HEK293 (cell line): ENCODE data around the gene SRBD1.

Experiments used
- GLI4 ChIP-seq: fragments of 450-650 bp; formaldehyde crosslinking; IDR thresholded peaks from 2 replicates; pipeline ENCODE4 v1.5.1; 2016; ENCODE audit warnings: missing biosample characterization, missing genetic modification characterization
- KLF10 ChIP-seq: fragments of 450-650 bp; IDR thresholded peaks from 2 replicates; pipeline ENCODE4 v1.5.1; 2018; ENCODE audit warnings: missing biosample characterization, mild to moderate bottlenecking, missing genetic modification characterization
- MZF1 ChIP-seq: fragments of 450-650 bp; formaldehyde crosslinking; IDR thresholded peaks from 2 replicates; pipeline ENCODE4 v1.5.1; 2017; ENCODE audit warnings: missing biosample characterization, missing genetic modification characterization, borderline replicate concordance
- PRDM1 ChIP-seq: fragments of 450-650 bp; formaldehyde crosslinking; IDR thresholded peaks from 2 replicates; pipeline ENCODE4; 2016; ENCODE audit warnings: missing biosample characterization, missing genetic modification characterization
- ZBTB17 ChIP-seq: fragments of 450-650 bp; formaldehyde crosslinking; IDR thresholded peaks from 2 replicates; pipeline ENCODE4 v1.5.1; 2016; ENCODE audit warnings: missing biosample characterization, missing genetic modification characterization
- ZBTB21 ChIP-seq: fragments of 450-650 bp; formaldehyde crosslinking; IDR thresholded peaks from 2 replicates; pipeline ENCODE4 v1.5.1; 2017; ENCODE audit warnings: missing biosample characterization, missing genetic modification characterization
- ZNF132 ChIP-seq: fragments of 450-650 bp; formaldehyde crosslinking; IDR thresholded peaks from 2 replicates; pipeline ENCODE4 v1.5.1; 2017; ENCODE audit warnings: missing biosample characterization, missing genetic modification characterization, borderline replicate concordance
- ZNF174 ChIP-seq: fragments of 450-650 bp; formaldehyde crosslinking; IDR thresholded peaks from 2 replicates; pipeline ENCODE4 v1.5.0; 2017; ENCODE audit warnings: missing biosample characterization, mild to moderate bottlenecking, missing genetic modification characterization
- ZNF23 ChIP-seq: fragments of 450-650 bp; formaldehyde crosslinking; IDR thresholded peaks from 2 replicates; pipeline ENCODE4 v1.5.1; 2016; ENCODE audit warnings: missing biosample characterization, missing genetic modification characterization, borderline replicate concordance
- ZNF24 ChIP-seq: fragments of 450-650 bp; formaldehyde crosslinking; IDR thresholded peaks from 2 replicates; pipeline ENCODE4 v1.5.1; 2016; ENCODE audit warnings: missing biosample characterization, missing genetic modification characterization
- ZNF391 ChIP-seq: fragments of 450-650 bp; formaldehyde crosslinking; IDR thresholded peaks from 2 replicates; pipeline ENCODE4 v1.5.1; 2016; ENCODE audit warnings: low read depth, missing biosample characterization, missing genetic modification characterization, borderline replicate concordance
- ZNF404 ChIP-seq: fragments of 450-650 bp; formaldehyde crosslinking; IDR thresholded peaks from 2 replicates; pipeline ENCODE4 v1.5.1; 2017; ENCODE audit warnings: missing biosample characterization, missing genetic modification characterization
- ZNF510 ChIP-seq: fragments of 450-650 bp; formaldehyde crosslinking; IDR thresholded peaks from 2 replicates; pipeline ENCODE4 v1.5.1; 2018; ENCODE audit warnings: mild to moderate bottlenecking, missing genetic modification characterization, missing biosample characterization; ENCODE audit not compliant: insufficient replicate concordance
- ZNF660 ChIP-seq: fragments of 450-650 bp; IDR thresholded peaks from 2 replicates; pipeline ENCODE4 v1.5.1; 2018; ENCODE audit warnings: missing biosample characterization, mild to moderate bottlenecking, missing genetic modification characterization
- ZNF670 ChIP-seq: fragments of 450-650 bp; formaldehyde crosslinking; IDR thresholded peaks from 2 replicates; pipeline ENCODE4 v1.5.1; 2016; ENCODE audit warnings: missing biosample characterization, missing genetic modification characterization, low read depth
- ZNF701 ChIP-seq: fragments of 450-650 bp; formaldehyde crosslinking; IDR thresholded peaks from 2 replicates; pipeline ENCODE4 v1.5.1; 2016; ENCODE audit warnings: missing biosample characterization, missing genetic modification characterization
- ZNF76 ChIP-seq: fragments of 450-650 bp; formaldehyde crosslinking; IDR thresholded peaks from 2 replicates; pipeline ENCODE4; 2016; ENCODE audit warnings: low read depth, missing biosample characterization, missing genetic modification characterization, borderline replicate concordance
- TF ChIP-seq, protein P1 (sequence below): fragments of 450-650 bp; IDR thresholded peaks from 2 replicates; pipeline ENCODE4 v1.5.1; 2018; ENCODE audit warnings: missing biosample characterization, mild to moderate bottlenecking, missing genetic modification characterization
- TF ChIP-seq, protein P2 (sequence below): fragments of 450-650 bp; formaldehyde crosslinking; optimal IDR thresholded peaks from 2 replicates; pipeline ENCODE3; 2016; ENCODE audit warnings: missing biosample characterization, mild to moderate bottlenecking, missing genetic modification characterization
- TF ChIP-seq, protein P3 (sequence below): fragments of 450-650 bp; IDR thresholded peaks from 2 replicates; pipeline ENCODE4 v1.5.1; 2018; ENCODE audit warnings: missing biosample characterization, missing genetic modification characterization
- TF ChIP-seq, protein P4 (sequence below): fragments of 450-650 bp; formaldehyde crosslinking; IDR thresholded peaks from 2 replicates; pipeline ENCODE4 v1.5.1; 2016; ENCODE audit warnings: missing biosample characterization, missing genetic modification characterization
- TF ChIP-seq, protein P5 (sequence below): fragments of 450-650 bp; formaldehyde crosslinking; IDR thresholded peaks from 2 replicates; pipeline ENCODE4 v1.5.1; 2017; ENCODE audit warnings: missing biosample characterization, missing genetic modification characterization
- TF ChIP-seq, protein P6 (sequence below): fragments of 450-650 bp; formaldehyde crosslinking; IDR thresholded peaks from 2 replicates; pipeline ENCODE4 v1.5.1; 2016; ENCODE audit warnings: missing biosample characterization, missing genetic modification characterization
- TF ChIP-seq, protein P7 (sequence below): fragments of 450-650 bp; formaldehyde crosslinking; IDR thresholded peaks from 2 replicates; pipeline ENCODE4 v1.5.1; 2016; ENCODE audit warnings: missing biosample characterization, missing genetic modification characterization

SRBD1 gene

DNA sequence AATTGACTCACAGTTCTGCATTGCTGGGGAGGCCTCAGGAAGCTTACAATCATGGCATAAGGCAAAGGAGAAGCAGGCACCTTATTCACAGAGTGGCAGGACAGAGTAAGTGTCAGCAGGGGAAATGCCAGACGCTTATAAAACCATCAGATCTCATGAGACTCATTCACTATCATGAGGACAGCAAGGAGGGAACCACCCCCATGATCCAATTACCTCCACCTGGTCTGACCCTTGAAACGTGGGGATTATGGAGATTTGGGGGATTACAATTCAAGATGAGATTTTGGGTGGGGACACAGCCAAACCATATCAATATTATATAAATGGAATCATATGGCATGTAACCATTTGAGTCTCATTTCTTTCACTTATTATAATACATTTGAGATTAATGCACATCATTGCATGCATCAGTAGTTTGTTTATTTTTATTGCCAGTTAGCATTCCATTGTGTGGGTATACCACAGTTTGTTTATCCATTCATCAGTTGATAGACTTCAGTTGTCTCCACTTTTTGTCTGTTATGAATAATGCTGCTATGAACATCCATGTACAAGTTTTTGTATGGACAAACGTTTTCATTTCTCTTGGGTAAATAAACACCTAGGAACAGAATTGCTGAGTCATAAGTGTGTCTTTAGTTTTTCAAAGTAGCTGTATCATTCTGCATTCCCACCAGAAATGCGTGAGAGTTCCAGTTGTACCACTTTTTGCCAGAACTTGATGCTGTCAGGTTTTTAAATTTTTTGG lies 5.8 kb upstream of the SRBD1 start (continued):
- TF ChIP-seq ZNF391 (tag by site-specific recombination), result no peak
- no peak for TF ChIP-seq ZNF404 (tag by site-specific recombination)
- TF ChIP-seq, protein P1, sequence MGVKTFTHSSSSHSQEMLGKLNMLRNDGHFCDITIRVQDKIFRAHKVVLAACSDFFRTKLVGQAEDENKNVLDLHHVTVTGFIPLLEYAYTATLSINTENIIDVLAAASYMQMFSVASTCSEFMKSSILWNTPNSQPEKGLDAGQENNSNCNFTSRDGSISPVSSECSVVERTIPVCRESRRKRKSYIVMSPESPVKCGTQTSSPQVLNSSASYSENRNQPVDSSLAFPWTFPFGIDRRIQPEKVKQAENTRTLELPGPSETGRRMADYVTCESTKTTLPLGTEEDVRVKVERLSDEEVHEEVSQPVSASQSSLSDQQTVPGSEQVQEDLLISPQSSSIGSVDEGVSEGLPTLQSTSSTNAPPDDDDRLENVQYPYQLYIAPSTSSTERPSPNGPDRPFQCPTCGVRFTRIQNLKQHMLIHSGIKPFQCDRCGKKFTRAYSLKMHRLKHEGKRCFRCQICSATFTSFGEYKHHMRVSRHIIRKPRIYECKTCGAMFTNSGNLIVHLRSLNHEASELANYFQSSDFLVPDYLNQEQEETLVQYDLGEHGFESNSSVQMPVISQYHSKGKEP (tag by site-specific recombination), result peak; percentile 71
- no peak for TF ChIP-seq KLF10 (tag by site-specific recombination)
- TF ChIP-seq ZNF510 (tag by site-specific recombination), result no peak
- TF ChIP-seq, protein P2, sequence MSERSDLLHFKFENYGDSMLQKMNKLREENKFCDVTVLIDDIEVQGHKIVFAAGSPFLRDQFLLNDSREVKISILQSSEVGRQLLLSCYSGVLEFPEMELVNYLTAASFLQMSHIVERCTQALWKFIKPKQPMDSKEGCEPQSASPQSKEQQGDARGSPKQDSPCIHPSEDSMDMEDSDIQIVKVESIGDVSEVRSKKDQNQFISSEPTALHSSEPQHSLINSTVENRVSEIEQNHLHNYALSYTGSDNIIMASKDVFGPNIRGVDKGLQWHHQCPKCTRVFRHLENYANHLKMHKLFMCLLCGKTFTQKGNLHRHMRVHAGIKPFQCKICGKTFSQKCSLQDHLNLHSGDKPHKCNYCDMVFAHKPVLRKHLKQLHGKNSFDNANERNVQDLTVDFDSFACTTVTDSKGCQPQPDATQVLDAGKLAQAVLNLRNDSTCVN (tag by site-specific recombination), result no peak
- TF ChIP-seq, protein P3, sequence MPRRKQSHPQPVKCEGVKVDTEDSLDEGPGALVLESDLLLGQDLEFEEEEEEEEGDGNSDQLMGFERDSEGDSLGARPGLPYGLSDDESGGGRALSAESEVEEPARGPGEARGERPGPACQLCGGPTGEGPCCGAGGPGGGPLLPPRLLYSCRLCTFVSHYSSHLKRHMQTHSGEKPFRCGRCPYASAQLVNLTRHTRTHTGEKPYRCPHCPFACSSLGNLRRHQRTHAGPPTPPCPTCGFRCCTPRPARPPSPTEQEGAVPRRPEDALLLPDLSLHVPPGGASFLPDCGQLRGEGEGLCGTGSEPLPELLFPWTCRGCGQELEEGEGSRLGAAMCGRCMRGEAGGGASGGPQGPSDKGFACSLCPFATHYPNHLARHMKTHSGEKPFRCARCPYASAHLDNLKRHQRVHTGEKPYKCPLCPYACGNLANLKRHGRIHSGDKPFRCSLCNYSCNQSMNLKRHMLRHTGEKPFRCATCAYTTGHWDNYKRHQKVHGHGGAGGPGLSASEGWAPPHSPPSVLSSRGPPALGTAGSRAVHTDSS (tag by site-specific recombination), result no peak
- TF ChIP-seq, protein P4, sequence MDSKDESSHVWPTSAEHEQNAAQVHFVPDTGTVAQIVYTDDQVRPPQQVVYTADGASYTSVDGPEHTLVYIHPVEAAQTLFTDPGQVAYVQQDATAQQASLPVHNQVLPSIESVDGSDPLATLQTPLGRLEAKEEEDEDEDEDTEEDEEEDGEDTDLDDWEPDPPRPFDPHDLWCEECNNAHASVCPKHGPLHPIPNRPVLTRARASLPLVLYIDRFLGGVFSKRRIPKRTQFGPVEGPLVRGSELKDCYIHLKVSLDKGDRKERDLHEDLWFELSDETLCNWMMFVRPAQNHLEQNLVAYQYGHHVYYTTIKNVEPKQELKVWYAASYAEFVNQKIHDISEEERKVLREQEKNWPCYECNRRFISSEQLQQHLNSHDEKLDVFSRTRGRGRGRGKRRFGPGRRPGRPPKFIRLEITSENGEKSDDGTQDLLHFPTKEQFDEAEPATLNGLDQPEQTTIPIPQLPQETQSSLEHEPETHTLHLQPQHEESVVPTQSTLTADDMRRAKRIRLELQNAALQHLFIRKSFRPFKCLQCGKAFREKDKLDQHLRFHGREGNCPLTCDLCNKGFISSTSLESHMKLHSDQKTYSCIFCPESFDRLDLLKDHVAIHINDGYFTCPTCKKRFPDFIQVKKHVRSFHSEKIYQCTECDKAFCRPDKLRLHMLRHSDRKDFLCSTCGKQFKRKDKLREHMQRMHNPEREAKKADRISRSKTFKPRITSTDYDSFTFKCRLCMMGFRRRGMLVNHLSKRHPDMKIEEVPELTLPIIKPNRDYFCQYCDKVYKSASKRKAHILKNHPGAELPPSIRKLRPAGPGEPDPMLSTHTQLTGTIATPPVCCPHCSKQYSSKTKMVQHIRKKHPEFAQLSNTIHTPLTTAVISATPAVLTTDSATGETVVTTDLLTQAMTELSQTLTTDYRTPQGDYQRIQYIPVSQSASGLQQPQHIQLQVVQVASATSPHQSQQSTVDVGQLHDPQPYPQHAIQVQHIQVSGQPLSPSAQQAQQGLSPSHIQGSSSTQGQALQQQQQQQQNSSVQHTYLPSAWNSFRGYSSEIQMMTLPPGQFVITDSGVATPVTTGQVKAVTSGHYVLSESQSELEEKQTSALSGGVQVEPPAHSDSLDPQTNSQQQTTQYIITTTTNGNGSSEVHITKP (tag by site-specific recombination), result 0 out of 2 replicates have a peak, but pooled peaks have one; percentile 43
- no peak for TF ChIP-seq ZNF132 (tag by site-specific recombination)
- no peak for TF ChIP-seq ZNF660 (tag by site-specific recombination)
- no peak for TF ChIP-seq ZBTB21
- TF ChIP-seq, protein P5, sequence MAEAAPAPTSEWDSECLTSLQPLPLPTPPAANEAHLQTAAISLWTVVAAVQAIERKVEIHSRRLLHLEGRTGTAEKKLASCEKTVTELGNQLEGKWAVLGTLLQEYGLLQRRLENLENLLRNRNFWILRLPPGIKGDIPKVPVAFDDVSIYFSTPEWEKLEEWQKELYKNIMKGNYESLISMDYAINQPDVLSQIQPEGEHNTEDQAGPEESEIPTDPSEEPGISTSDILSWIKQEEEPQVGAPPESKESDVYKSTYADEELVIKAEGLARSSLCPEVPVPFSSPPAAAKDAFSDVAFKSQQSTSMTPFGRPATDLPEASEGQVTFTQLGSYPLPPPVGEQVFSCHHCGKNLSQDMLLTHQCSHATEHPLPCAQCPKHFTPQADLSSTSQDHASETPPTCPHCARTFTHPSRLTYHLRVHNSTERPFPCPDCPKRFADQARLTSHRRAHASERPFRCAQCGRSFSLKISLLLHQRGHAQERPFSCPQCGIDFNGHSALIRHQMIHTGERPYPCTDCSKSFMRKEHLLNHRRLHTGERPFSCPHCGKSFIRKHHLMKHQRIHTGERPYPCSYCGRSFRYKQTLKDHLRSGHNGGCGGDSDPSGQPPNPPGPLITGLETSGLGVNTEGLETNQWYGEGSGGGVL, result no peak
- TF ChIP-seq ZNF24 (tag by site-specific recombination), result no peak
- no peak for TF ChIP-seq ZNF76 (tag by site-specific recombination)
- TF ChIP-seq ZNF174, result no peak
- TF ChIP-seq ZNF23 (tag by site-specific recombination), result no peak
- no peak for TF ChIP-seq ZNF670
- TF ChIP-seq PRDM1, result no peak
- no peak for TF ChIP-seq GLI4 (tag by site-specific recombination)
- TF ChIP-seq, protein P6, sequence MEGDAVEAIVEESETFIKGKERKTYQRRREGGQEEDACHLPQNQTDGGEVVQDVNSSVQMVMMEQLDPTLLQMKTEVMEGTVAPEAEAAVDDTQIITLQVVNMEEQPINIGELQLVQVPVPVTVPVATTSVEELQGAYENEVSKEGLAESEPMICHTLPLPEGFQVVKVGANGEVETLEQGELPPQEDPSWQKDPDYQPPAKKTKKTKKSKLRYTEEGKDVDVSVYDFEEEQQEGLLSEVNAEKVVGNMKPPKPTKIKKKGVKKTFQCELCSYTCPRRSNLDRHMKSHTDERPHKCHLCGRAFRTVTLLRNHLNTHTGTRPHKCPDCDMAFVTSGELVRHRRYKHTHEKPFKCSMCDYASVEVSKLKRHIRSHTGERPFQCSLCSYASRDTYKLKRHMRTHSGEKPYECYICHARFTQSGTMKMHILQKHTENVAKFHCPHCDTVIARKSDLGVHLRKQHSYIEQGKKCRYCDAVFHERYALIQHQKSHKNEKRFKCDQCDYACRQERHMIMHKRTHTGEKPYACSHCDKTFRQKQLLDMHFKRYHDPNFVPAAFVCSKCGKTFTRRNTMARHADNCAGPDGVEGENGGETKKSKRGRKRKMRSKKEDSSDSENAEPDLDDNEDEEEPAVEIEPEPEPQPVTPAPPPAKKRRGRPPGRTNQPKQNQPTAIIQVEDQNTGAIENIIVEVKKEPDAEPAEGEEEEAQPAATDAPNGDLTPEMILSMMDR (tag by site-specific recombination), result no peak
- TF ChIP-seq, protein P7, sequence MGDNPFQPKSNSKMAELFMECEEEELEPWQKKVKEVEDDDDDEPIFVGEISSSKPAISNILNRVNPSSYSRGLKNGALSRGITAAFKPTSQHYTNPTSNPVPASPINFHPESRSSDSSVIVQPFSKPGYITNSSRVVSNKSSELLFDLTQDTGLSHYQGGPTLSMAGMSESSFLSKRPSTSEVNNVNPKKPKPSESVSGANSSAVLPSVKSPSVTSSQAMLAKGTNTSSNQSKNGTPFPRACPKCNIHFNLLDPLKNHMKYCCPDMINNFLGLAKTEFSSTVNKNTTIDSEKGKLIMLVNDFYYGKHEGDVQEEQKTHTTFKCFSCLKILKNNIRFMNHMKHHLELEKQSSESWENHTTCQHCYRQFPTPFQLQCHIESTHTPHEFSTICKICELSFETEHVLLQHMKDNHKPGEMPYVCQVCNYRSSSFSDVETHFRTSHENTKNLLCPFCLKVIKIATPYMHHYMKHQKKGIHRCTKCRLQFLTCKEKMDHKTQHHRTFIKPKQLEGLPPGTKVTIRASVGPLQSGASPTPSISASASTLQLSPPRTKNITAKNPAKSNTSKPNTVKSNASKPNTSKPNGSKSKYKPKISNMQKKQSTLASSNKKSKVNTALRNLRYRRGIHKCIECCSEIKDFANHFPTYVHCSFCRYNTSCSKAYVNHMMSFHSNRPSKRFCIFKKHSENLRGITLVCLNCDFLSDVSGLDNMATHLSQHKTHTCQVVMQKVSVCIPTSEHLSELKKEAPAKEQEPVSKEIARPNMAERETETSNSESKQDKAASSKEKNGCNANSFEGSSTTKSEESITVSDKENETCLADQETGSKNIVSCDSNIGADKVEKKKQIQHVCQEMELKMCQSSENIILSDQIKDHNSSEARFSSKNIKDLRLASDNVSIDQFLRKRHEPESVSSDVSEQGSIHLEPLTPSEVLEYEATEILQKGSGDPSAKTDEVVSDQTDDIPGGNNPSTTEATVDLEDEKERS (tag by site-specific recombination), result no peak
- peak; percentile 88; the same call in 1 of the 2 replicates for TF ChIP-seq MZF1 (tag by site-specific recombination)
- no peak; the same call in 1 of the 2 replicates for TF ChIP-seq ZBTB17
- no peak for TF ChIP-seq ZNF701 (tag by site-specific recombination)
